H9 (cell line): ENCODE results near the gene SYNE3. TPM values are rescaled to one million over a fixed set of nuclear protein-coding genes. Genes with fewer than 3 reads are reported as not detected.

Experiments
- DNase-seq: peaks from one replicate; pipeline ENCODE4 v3.0.0-alpha.2; 2017
- H2AFZ ChIP-seq: one replicate; pipeline ENCODE4 v1.6.1; 2013; ENCODE audit warnings: mild to moderate bottlenecking, low read length, control low read depth, moderate library complexity
- H2AK5ac ChIP-seq: 2 replicates; pipeline ENCODE4 v1.6.1; 2013; ENCODE audit warnings: low read length, control low read depth, mixed read lengths; ENCODE audit not compliant: insufficient read length
- H2BK120ac ChIP-seq: one replicate; pipeline ENCODE4 v1.6.1; 2013; ENCODE audit warnings: low read depth, mild to moderate bottlenecking, low read length, control low read depth, inconsistent platforms; ENCODE audit not compliant: poor library complexity, severe bottlenecking
- H2BK12ac ChIP-seq: 2 replicates; pipeline ENCODE4 v1.6.1; 2013; ENCODE audit warnings: low read length, control low read depth, mixed read lengths, low read depth; ENCODE audit not compliant: insufficient read length
- H2BK15ac ChIP-seq: 2 replicates; pipeline ENCODE4 v1.6.1; 2013; ENCODE audit warnings: low read depth, low read length, control low read depth
- H2BK20ac ChIP-seq: one replicate; pipeline ENCODE4 v1.6.1; 2013; ENCODE audit warnings: low read depth, mild to moderate bottlenecking, low read length, control low read depth, inconsistent platforms; ENCODE audit not compliant: poor library complexity, severe bottlenecking
- H2BK5ac ChIP-seq: 2 replicates; pipeline ENCODE4 v1.6.1; 2013; ENCODE audit warnings: low read length, control low read depth, mixed read lengths; ENCODE audit not compliant: insufficient read length
- H3K14ac ChIP-seq: 2 replicates; pipeline ENCODE4 v1.6.1; 2013; ENCODE audit warnings: low read length, control low read depth; ENCODE audit not compliant: insufficient read depth
- H3K18ac ChIP-seq: 2 replicates; pipeline ENCODE4 v1.6.1; 2013; ENCODE audit warnings: low read depth, mild to moderate bottlenecking, mixed read lengths, low read length, control low read depth; ENCODE audit not compliant: insufficient read length
- H3K23ac ChIP-seq: 2 replicates; pipeline ENCODE4 v1.6.1; 2013; ENCODE audit warnings: low read length, control low read depth, mixed read lengths, low read depth; ENCODE audit not compliant: insufficient read length
- H3K23me2 ChIP-seq: 2 replicates; pipeline ENCODE4 v1.6.1; 2013; ENCODE audit warnings: low read depth, mild to moderate bottlenecking, mixed read lengths, low read length, control low read depth; ENCODE audit not compliant: insufficient read length, poor library complexity, severe bottlenecking
- H3K27ac ChIP-seq: 2 replicates; pipeline ENCODE4 v1.5.1; 2013; ENCODE audit warnings: low read length, control low read depth, mixed read lengths, low read depth; ENCODE audit not compliant: insufficient read length
- H3K27me3 ChIP-seq: 2 replicates; pipeline ENCODE4 v1.6.1; 2013; ENCODE audit warnings: low read length, control low read depth, inconsistent platforms; ENCODE audit not compliant: insufficient read depth
- H3K4ac ChIP-seq: 2 replicates; pipeline ENCODE4 v1.6.1; 2013; ENCODE audit warnings: low read depth, mild to moderate bottlenecking, control low read depth, inconsistent platforms, low read length, moderate library complexity
- H3K4me1 ChIP-seq: 2 replicates; pipeline ENCODE4 v1.6.1; 2013; ENCODE audit warnings: low read length, control low read depth, inconsistent platforms; ENCODE audit not compliant: insufficient read depth
- H3K4me2 ChIP-seq: 2 replicates; pipeline ENCODE4 v1.6.1; 2013; ENCODE audit warnings: low read length, control low read depth, mixed read lengths; ENCODE audit not compliant: insufficient read length, insufficient read depth
- H3K56ac ChIP-seq: 2 replicates; pipeline ENCODE4 v1.6.1; 2013; ENCODE audit warnings: low read depth, mild to moderate bottlenecking, mixed read lengths, low read length, control low read depth; ENCODE audit not compliant: insufficient read length
- H3K79me1 ChIP-seq: 2 replicates; pipeline ENCODE4 v1.6.1; 2013; ENCODE audit warnings: low read depth, mild to moderate bottlenecking, moderate library complexity, low read length, control low read depth, inconsistent platforms; ENCODE audit not compliant: insufficient read depth, poor library complexity, severe bottlenecking
- H3K79me2 ChIP-seq: 2 replicates; pipeline ENCODE4 v1.6.1; 2013; ENCODE audit warnings: low read length, control low read depth, inconsistent platforms; ENCODE audit not compliant: insufficient read depth
- H3K9ac ChIP-seq: 2 replicates; pipeline ENCODE4 v1.6.1; 2013; ENCODE audit warnings: low read length, control low read depth, mixed read lengths; ENCODE audit not compliant: insufficient read length; ENCODE audit errors: extremely low read depth
- H3K9me3 ChIP-seq: one replicate; pipeline ENCODE4 v1.6.1; 2013; ENCODE audit warnings: low read depth, low read length, inconsistent platforms; ENCODE audit not compliant: control insufficient read depth
- H3T11ph ChIP-seq: one replicate; pipeline ENCODE4 v1.6.1; 2013; ENCODE audit warnings: mild to moderate bottlenecking, low read length, control low read depth, inconsistent platforms
- H4K20me1 ChIP-seq: one replicate; pipeline ENCODE4 v1.6.1; 2013; ENCODE audit not compliant: control insufficient read depth, insufficient read length, insufficient read depth
- H4K5ac ChIP-seq: 2 replicates; pipeline ENCODE4 v1.6.1; 2013; ENCODE audit warnings: low read depth, mild to moderate bottlenecking, mixed read lengths, low read length, control low read depth; ENCODE audit not compliant: insufficient read length
- H4K8ac ChIP-seq: replicated peaks from 2 replicates; pipeline ENCODE4 v1.6.1; 2013; ENCODE audit warnings: low read length, control low read depth, mixed read lengths, low read depth; ENCODE audit not compliant: insufficient read length
- H4K91ac ChIP-seq: 2 replicates; pipeline ENCODE4 v1.6.1; 2013; ENCODE audit warnings: low read depth, mild to moderate bottlenecking, moderate library complexity, mixed read lengths, low read length, control low read depth; ENCODE audit not compliant: insufficient read length
- H3K27ac Mint-ChIP-seq, 3 experiments: 2 replicates in 2 of 3; 3 replicates in 1 of 3; pipeline ENCODE4 v1.8.0; 2020 to 2021; ENCODE audit warnings: mixed read lengths in 3 of 3, mild to moderate bottlenecking in 1 of 3, moderate library complexity in 1 of 3
- H3K27me3 Mint-ChIP-seq: 2 replicates; pipeline ENCODE4 v1.8.0; 2021; ENCODE audit warnings: low read depth, mild to moderate bottlenecking, moderate library complexity, mixed read lengths
- H3K36me3 Mint-ChIP-seq, 3 experiments: 2 replicates in 2 of 3; 3 replicates in 1 of 3; pipeline ENCODE4 v1.8.0; 2020 to 2021; ENCODE audit warnings: low read depth in 3 of 3, mixed read lengths in 3 of 3; ENCODE audit not compliant: insufficient read depth in 1 of 3
- H3K4me1 Mint-ChIP-seq, 2 experiments: 2 replicates each; pipeline ENCODE4 v1.8.0; 2020; ENCODE audit warnings: mixed read lengths in 2 of 2
- H3K4me3 Mint-ChIP-seq, 2 experiments: 2 replicates in 1 of 2; 3 replicates in 1 of 2; pipeline ENCODE4 v1.8.0; 2020 to 2021; ENCODE audit warnings: mild to moderate bottlenecking in 2 of 2, mixed read lengths in 2 of 2, moderate library complexity in 1 of 2
- H3K9me3 Mint-ChIP-seq, 2 experiments: 2 replicates in 1 of 2; 3 replicates in 1 of 2; pipeline ENCODE4 v1.8.0; 2020; ENCODE audit warnings: mild to moderate bottlenecking in 2 of 2, mixed read lengths in 2 of 2, moderate library complexity in 1 of 2
- WGBS: extraction: QIAGEN DNeasy Blood & Tissue Kit; methylation state at CpG from one replicate; pipeline ENCODE4 v1.1.7; 2013; ENCODE audit warnings: missing lambda C conversion rate, low lambda C conversion rate, mixed read lengths; ENCODE audit not compliant: insufficient read length; ENCODE audit errors: extremely low coverage; 5-methylcytosine and 5-hydroxymethylcytosine counted together
- total RNA-seq: library from RNA; stranded (reverse); gene quantifications from 2 replicates; pipeline ENCODE4 v1.2.1, GENCODE V29; 2021
- TF ChIP-seq, protein P1 (sequence below): fragments of 200-600 bp; sonication (generic); conservative IDR thresholded peaks from 3 replicates; pipeline ENCODE4 v1.8.0; 2021; ENCODE audit warnings: antibody characterized with exemption, mild to moderate bottlenecking

SYNE3 gene
- total RNA-seq, 1 experiment from 2014 or later: 0.11 TPM

DNA sequence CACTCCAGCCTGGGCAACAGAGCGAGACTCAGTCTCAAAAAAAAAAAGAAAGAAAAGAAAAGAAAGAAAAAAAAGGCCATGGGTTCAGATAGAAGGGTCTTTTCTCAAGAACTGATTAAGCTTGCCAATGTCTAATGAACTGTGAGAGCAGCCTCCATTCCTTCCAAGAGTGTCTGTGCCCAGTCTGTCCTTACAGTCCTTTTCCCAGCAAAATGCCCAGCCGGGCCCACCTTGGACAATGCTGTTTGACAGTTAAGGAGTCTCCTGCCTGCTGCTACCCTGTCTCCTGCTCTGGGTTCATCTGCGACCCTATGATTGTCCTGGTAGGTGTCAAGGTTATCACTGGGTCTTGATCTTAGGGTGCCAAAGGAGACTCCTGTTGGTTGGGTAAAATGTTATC, 21.4 kb downstream of the SYNE3 start:
- Histone ChIP-seq H3K4ac (no peak overlapping the region), H3K14ac (no peak overlapping the region), H3K4me1 (no peaks in the 10 kb centered on the region), H3K23me2 (no peaks in the 10 kb centered on the region), H3T11ph (no peak overlapping the region), H2BK12ac (no peak overlapping the region), H2BK20ac (no peak overlapping the region), H3K27ac (no peak overlapping the region), H3K56ac (no peak overlapping the region), H2BK120ac (no peak overlapping the region), H3K27me3 (no peaks in the 10 kb centered on the region), H3K18ac (no peak overlapping the region), H3K4me2 (no peak overlapping the region), H3K9ac (no peak overlapping the region), H2AK5ac (no peak overlapping the region), H4K5ac (no peak overlapping the region), H2BK5ac (no peak overlapping the region), H2BK15ac (no peak overlapping the region), H3K79me1 (no peaks in the 10 kb centered on the region), H4K20me1 (no peaks in the 10 kb centered on the region), H3K79me2 (no peaks in the 10 kb centered on the region), H3K9me3 (no peaks in the 10 kb centered on the region), H4K8ac (no peak overlapping the region), H3K23ac (no peak overlapping the region), H2AFZ (no peak overlapping the region), H4K91ac (no peak overlapping the region)
- peaks cover 0 to 5% of the 10 kb centered on the region in 2 experiments; a peak in 2 of 4 replicates for H3K4me1 Mint-ChIP-seq
- H3K9me3 Mint-ChIP-seq: peaks cover 0 to 3% of the 10 kb centered on the region in 2 experiments; a peak in 1 of 5 replicates
- TF ChIP-seq, protein P1, sequence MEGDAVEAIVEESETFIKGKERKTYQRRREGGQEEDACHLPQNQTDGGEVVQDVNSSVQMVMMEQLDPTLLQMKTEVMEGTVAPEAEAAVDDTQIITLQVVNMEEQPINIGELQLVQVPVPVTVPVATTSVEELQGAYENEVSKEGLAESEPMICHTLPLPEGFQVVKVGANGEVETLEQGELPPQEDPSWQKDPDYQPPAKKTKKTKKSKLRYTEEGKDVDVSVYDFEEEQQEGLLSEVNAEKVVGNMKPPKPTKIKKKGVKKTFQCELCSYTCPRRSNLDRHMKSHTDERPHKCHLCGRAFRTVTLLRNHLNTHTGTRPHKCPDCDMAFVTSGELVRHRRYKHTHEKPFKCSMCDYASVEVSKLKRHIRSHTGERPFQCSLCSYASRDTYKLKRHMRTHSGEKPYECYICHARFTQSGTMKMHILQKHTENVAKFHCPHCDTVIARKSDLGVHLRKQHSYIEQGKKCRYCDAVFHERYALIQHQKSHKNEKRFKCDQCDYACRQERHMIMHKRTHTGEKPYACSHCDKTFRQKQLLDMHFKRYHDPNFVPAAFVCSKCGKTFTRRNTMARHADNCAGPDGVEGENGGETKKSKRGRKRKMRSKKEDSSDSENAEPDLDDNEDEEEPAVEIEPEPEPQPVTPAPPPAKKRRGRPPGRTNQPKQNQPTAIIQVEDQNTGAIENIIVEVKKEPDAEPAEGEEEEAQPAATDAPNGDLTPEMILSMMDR: no peak
- WGBS: no CpG with 5 or more reads among the region's 3 CpGs
- no peak overlapping the region for H3K27ac Mint-ChIP-seq
- H3K4me3 Mint-ChIP-seq: no peak overlapping the region
- H3K36me3 Mint-ChIP-seq: no peaks in the 10 kb centered on the region
- DNase-seq: no peak
- H3K27me3 Mint-ChIP-seq: no peaks in the 10 kb centered on the region; the same call in 1 of the 2 replicates
